HepG2 (cell line): Measurements from ENCODE around the gene P2RX7. TPM values are rescaled to one million over a fixed set of nuclear protein-coding genes. Genes with fewer than 3 reads are reported as not detected.
A peak's percentile ranks its signal among the peaks of the same experiment; 100 is the strongest.

Source experiments
- CAMTA2 ChIP-seq: sonication (generic); formaldehyde crosslinking; IDR thresholded peaks from 2 replicates; pipeline ENCODE4 v1.4.0; 2020; ENCODE audit warnings: mild to moderate bottlenecking, missing genetic modification reagents, borderline replicate concordance
- HINFP ChIP-seq: sonication (generic); formaldehyde crosslinking; IDR thresholded peaks from 2 replicates; pipeline ENCODE4 v1.4.0; 2020; ENCODE audit warnings: low read depth, mild to moderate bottlenecking, missing genetic modification reagents
- HOXD1 ChIP-seq: sonication (generic); formaldehyde crosslinking; IDR thresholded peaks from 2 replicates; pipeline ENCODE4 v1.5.0; 2020; ENCODE audit warnings: missing genetic modification reagents
- MLLT10 ChIP-seq: sonication (generic); formaldehyde crosslinking; IDR thresholded peaks from 2 replicates; pipeline ENCODE4 v1.4.0; 2020; ENCODE audit warnings: missing genetic modification reagents
- NCOA1 ChIP-seq: sonication (generic); formaldehyde crosslinking; IDR thresholded peaks from 2 replicates; pipeline ENCODE4 v1.9.0; 2021; ENCODE audit warnings: missing genetic modification reagents
- NFIB ChIP-seq: sonication (generic); formaldehyde crosslinking; IDR thresholded peaks from 2 replicates; pipeline ENCODE4 v1.9.0; 2021; ENCODE audit warnings: missing genetic modification reagents, mild to moderate bottlenecking, borderline replicate concordance
- PHF20 ChIP-seq: sonication (generic); formaldehyde crosslinking; IDR thresholded peaks from 2 replicates; pipeline ENCODE4 v1.5.0; 2020; ENCODE audit warnings: mild to moderate bottlenecking, missing genetic modification reagents
- RAD21 ChIP-seq: fragments of 450-650 bp; formaldehyde crosslinking; IDR thresholded peaks from 2 replicates; pipeline ENCODE4 v1.5.0; 2020; ENCODE audit warnings: mild to moderate bottlenecking
- RXRB ChIP-seq: IDR thresholded peaks from 2 replicates; pipeline ENCODE4 v1.6.1; 2016; ENCODE audit warnings: borderline replicate concordance, missing genetic modification reagents, missing compliant biosample characterization
- SAFB2 ChIP-seq: sonication (generic); formaldehyde crosslinking; IDR thresholded peaks from 2 replicates; pipeline ENCODE4 v1.5.1; 2020; ENCODE audit warnings: missing genetic modification reagents, low read depth, mild to moderate bottlenecking, borderline replicate concordance
- SNAPC2 ChIP-seq: sonication (generic); formaldehyde crosslinking; IDR thresholded peaks from 2 replicates; pipeline ENCODE4 v1.8.1; 2022; ENCODE audit warnings: mild to moderate bottlenecking, missing genetic modification reagents
- SNRNP70 ChIP-seq: fragments of 200-400 bp; formaldehyde crosslinking; IDR thresholded peaks from 2 replicates; pipeline ENCODE4 v1.6.1; 2017; ENCODE audit warnings: mild to moderate bottlenecking, low read depth, low read length, moderate library complexity
- SOX6 ChIP-seq, 2 experiments: fragments of 450-650 bp in 1 of 2; sonication (generic) in 1 of 2; formaldehyde crosslinking in 1 of 2; IDR thresholded peaks; 2 replicates each; pipeline versions ENCODE4 v1.4.0 to v1.6.1; 2017 to 2020; ENCODE audit warnings: antibody characterized with exemption in 1 of 2, mild to moderate bottlenecking in 1 of 2, missing genetic modification reagents in 1 of 2
- SPEN ChIP-seq: sonication (generic); formaldehyde crosslinking; IDR thresholded peaks from 2 replicates; pipeline ENCODE4 v1.5.1; 2020; ENCODE audit warnings: low read depth, mild to moderate bottlenecking, missing genetic modification reagents
- TFAP4 ChIP-seq: sonication (generic); IDR thresholded peaks from 2 replicates; pipeline ENCODE4 v1.6.1; 2016; ENCODE audit warnings: low read depth, borderline replicate concordance
- TFDP2 ChIP-seq: sonication (generic); formaldehyde crosslinking; IDR thresholded peaks from 2 replicates; pipeline ENCODE4 v1.4.0; 2020; ENCODE audit warnings: missing genetic modification reagents
- ZBTB14 ChIP-seq: sonication (generic); formaldehyde crosslinking; IDR thresholded peaks from 2 replicates; pipeline ENCODE4 v1.4.0; 2020; ENCODE audit warnings: missing genetic modification reagents
- ZMYM2 ChIP-seq: sonication (generic); formaldehyde crosslinking; IDR thresholded peaks from 2 replicates; pipeline ENCODE4 v1.8.0; 2022; ENCODE audit warnings: mild to moderate bottlenecking, missing genetic modification reagents
- ZNF17 ChIP-seq: sonication (generic); formaldehyde crosslinking; IDR thresholded peaks from 2 replicates; pipeline ENCODE4 v1.5.0; 2020; ENCODE audit warnings: mild to moderate bottlenecking, missing genetic modification reagents
- ZNF24 ChIP-seq: fragments of 450-650 bp; IDR thresholded peaks from 2 replicates; pipeline ENCODE4 v1.6.1; 2017; ENCODE audit warnings: antibody characterized with exemption, mild to moderate bottlenecking
- ZNF337 ChIP-seq: sonication (generic); formaldehyde crosslinking; IDR thresholded peaks from 2 replicates; pipeline ENCODE4 v1.5.1; 2020; ENCODE audit warnings: missing genetic modification reagents, low read depth, mild to moderate bottlenecking, borderline replicate concordance
- ZNF343 ChIP-seq: sonication (generic); formaldehyde crosslinking; IDR thresholded peaks from 2 replicates; pipeline ENCODE4 v1.4.0; 2020; ENCODE audit warnings: mild to moderate bottlenecking, missing genetic modification reagents
- ZNF614 ChIP-seq: IDR thresholded peaks from 2 replicates; pipeline ENCODE4 v1.6.1; 2018; ENCODE audit warnings: missing biosample characterization, missing genetic modification reagents, inconsistent platforms, borderline replicate concordance
- ZNF75D ChIP-seq: sonication (generic); formaldehyde crosslinking; IDR thresholded peaks from 2 replicates; pipeline ENCODE4 v1.8.1; 2023; ENCODE audit warnings: missing genetic modification reagents, mild to moderate bottlenecking, borderline replicate concordance
- polyA plus RNA-seq, 8 experiments: library from polyadenylated mRNA; depleted of rRNA in 3 of 8; stranded (reverse) in 7 of 8; unstranded in 1 of 8; fragments of >200 nt; fragmentation: Illumina TruSeq in 4 of 8; extraction: Trizol in 4 of 8; gene quantifications; 2 replicates each; pipeline versions ENCODE4 v1.2.1 to v1.2.3, GENCODE V29; 2011 to 2016; ENCODE audit warnings: low read depth in 4 of 8, missing spikeins in 1 of 8, mixed read lengths in 1 of 8; ENCODE audit not compliant: insufficient read depth in 1 of 8
- total RNA-seq, 5 experiments: library from RNA; depleted of rRNA; stranded (reverse); fragments of >200 nt; fragmentation: Illumina TruSeq; extraction: Trizol; gene quantifications; 2 replicates each; pipeline ENCODE4 v1.2.3, GENCODE V29; 2016; ENCODE audit warnings: low read depth in 1 of 5
- TF ChIP-seq, protein P1 (sequence below): IDR thresholded peaks from 2 replicates; pipeline ENCODE4 v1.6.1; 2018; ENCODE audit warnings: missing genetic modification reagents, mild to moderate bottlenecking, missing compliant biosample characterization

The P2RX7 gene
- total and polyA plus RNA-seq, 2 of the 13 experiments (the other 11 are each of a cell fraction or from before 2014, with no cell fraction given) = 0.13 to 0.73 TPM

DNA sequence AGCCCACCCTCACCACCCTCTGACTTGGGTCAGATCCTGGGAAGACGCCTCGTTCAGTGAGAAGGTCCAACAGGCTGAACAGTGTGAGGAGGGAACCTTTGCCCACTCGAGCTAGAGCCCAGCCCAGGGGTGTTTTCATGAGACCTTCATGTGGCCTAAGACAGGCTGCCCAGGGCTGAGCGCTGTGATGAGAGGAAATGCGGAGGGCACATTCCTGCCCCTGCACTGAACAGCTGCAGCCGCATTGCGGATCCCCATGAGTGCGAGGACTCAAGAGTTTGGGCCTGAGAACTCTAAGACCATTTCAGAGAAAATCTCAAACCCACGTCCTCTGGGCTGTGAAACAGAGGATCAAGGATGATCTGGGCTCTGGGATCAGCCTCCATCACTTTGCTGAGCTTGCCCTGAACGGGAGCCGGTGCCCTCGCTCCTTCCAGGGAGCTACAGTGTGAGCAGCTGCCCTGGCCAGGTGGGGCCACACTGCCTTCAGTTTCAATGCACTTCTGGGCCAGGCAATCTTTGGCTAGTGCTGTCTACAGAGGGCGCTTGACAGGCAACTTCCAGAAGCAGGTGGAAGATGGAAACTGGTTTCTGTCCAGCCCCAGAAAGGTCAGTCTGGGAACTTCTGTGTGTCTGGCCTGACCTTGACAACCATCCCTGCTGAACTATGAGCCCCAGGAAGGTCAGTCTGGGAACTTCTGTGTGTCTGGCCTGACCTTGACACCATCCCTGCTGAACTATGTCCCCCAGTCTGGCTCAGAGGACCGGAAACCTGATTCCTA is 43.5 kb upstream of the P2RX7 start (continued):
- TF ChIP-seq CAMTA2 (CRISPR knock-in tag) = 0 out of 2 replicates have a peak, but pooled peaks have one; percentile 26
- peak; percentile 95 for TF ChIP-seq SPEN (CRISPR knock-in tag)
- no peak for TF ChIP-seq ZNF343 (CRISPR knock-in tag)
- TF ChIP-seq ZNF337 = no peak
- no peak for TF ChIP-seq RAD21 (CRISPR knock-in tag)
- TF ChIP-seq TFAP4 = no peak
- TF ChIP-seq ZNF24 = no peak
- no peak for TF ChIP-seq NCOA1 (CRISPR knock-in tag)
- TF ChIP-seq, protein P1, sequence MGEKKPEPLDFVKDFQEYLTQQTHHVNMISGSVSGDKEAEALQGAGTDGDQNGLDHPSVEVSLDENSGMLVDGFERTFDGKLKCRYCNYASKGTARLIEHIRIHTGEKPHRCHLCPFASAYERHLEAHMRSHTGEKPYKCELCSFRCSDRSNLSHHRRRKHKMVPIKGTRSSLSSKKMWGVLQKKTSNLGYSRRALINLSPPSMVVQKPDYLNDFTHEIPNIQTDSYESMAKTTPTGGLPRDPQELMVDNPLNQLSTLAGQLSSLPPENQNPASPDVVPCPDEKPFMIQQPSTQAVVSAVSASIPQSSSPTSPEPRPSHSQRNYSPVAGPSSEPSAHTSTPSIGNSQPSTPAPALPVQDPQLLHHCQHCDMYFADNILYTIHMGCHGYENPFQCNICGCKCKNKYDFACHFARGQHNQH = peak; percentile 49; the same call in 1 of the 2 replicates
- TF ChIP-seq HOXD1 = no peak
- no peak for TF ChIP-seq SNRNP70
- TF ChIP-seq SOX6 (IDR thresholded peaks at IDR 0.05) = no peak
- TF ChIP-seq SOX6 (CRISPR knock-in tag; IDR thresholded peaks at IDR 0.05) = peak; percentile 88
- peak; percentile 21 for TF ChIP-seq PHF20
- no peak for TF ChIP-seq ZNF75D (CRISPR knock-in tag)
- no peak for TF ChIP-seq ZNF614 (CRISPR knock-in tag)
- peak; percentile 98 for TF ChIP-seq RXRB
- TF ChIP-seq ZNF17 (CRISPR knock-in tag) = no peak
- no peak for TF ChIP-seq SNAPC2 (CRISPR knock-in tag)
- no peak for TF ChIP-seq MLLT10 (CRISPR knock-in tag)
- TF ChIP-seq HINFP (CRISPR knock-in tag) = 0 out of 2 replicates have a peak, but pooled peaks have one; percentile 52
- TF ChIP-seq ZMYM2 (CRISPR knock-in tag) = peak; percentile 97
- TF ChIP-seq TFDP2 (CRISPR knock-in tag) = no peak; the same call in 1 of the 2 replicates
- TF ChIP-seq ZBTB14 (CRISPR knock-in tag) = no peak
- TF ChIP-seq SAFB2 (CRISPR knock-in tag) = no peak
- TF ChIP-seq NFIB (CRISPR knock-in tag) = no peak
